HL-60 (cell line): ENCODE results near the gene NDUFAB1.

Experiments used
- CTCF ChIP-seq: IDR thresholded peaks from one replicate; pipeline ENCODE4 v1.5.1; 2011; ENCODE audit warnings: low read length, control low read depth, inconsistent platforms; ENCODE audit not compliant: insufficient read depth
- TF ChIP-seq, protein P1 (sequence below): IDR thresholded peaks from 2 replicates; pipeline ENCODE4 v1.6.1; 2012; ENCODE audit warnings: low read depth; ENCODE audit not compliant: insufficient replicate concordance

- TF ChIP-seq CTCF = no peak
- TF ChIP-seq, protein P1, sequence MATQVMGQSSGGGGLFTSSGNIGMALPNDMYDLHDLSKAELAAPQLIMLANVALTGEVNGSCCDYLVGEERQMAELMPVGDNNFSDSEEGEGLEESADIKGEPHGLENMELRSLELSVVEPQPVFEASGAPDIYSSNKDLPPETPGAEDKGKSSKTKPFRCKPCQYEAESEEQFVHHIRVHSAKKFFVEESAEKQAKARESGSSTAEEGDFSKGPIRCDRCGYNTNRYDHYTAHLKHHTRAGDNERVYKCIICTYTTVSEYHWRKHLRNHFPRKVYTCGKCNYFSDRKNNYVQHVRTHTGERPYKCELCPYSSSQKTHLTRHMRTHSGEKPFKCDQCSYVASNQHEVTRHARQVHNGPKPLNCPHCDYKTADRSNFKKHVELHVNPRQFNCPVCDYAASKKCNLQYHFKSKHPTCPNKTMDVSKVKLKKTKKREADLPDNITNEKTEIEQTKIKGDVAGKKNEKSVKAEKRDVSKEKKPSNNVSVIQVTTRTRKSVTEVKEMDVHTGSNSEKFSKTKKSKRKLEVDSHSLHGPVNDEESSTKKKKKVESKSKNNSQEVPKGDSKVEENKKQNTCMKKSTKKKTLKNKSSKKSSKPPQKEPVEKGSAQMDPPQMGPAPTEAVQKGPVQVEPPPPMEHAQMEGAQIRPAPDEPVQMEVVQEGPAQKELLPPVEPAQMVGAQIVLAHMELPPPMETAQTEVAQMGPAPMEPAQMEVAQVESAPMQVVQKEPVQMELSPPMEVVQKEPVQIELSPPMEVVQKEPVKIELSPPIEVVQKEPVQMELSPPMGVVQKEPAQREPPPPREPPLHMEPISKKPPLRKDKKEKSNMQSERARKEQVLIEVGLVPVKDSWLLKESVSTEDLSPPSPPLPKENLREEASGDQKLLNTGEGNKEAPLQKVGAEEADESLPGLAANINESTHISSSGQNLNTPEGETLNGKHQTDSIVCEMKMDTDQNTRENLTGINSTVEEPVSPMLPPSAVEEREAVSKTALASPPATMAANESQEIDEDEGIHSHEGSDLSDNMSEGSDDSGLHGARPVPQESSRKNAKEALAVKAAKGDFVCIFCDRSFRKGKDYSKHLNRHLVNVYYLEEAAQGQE = no peak
Measured at GRCh38 chr16:23554536-23554935, 41.6 kb downstream of the NDUFAB1 start.
